K562 (cell line): ENCODE measurements around the gene VGF. TPM values are rescaled to one million over a fixed set of nuclear protein-coding genes. Genes with fewer than 3 reads are reported as not detected.

Experiments
- CHD4 ChIP-seq: fragments of 200-600 bp; sonication (generic); IDR thresholded peaks from 3 replicates; pipeline ENCODE4 v1.6.1; 2012; ENCODE audit warnings: low read depth, mild to moderate bottlenecking, mixed read lengths, low read length, inconsistent platforms; ENCODE audit not compliant: insufficient read depth, insufficient replicate concordance, poor library complexity, severe bottlenecking
- FIP1L1 ChIP-seq: fragments of 200-400 bp; formaldehyde crosslinking; IDR thresholded peaks from 2 replicates; pipeline ENCODE4 v1.6.1; 2018; ENCODE audit warnings: mild to moderate bottlenecking, low read depth, low read length; ENCODE audit not compliant: poor library complexity, severe bottlenecking
- GABPB2 ChIP-seq: fragments of 250-450 bp; sonication (Bioruptor Pico); conservative IDR thresholded peaks from 2 replicates; pipeline ENCODE4 v1.5.1; 2021; ENCODE audit warnings: mild to moderate bottlenecking
- HNRNPL ChIP-seq: fragments of 200-400 bp; formaldehyde crosslinking; IDR thresholded peaks from 2 replicates; pipeline ENCODE4 v1.6.1; 2017; ENCODE audit warnings: low read depth, mild to moderate bottlenecking, low read length
- MEIS2 ChIP-seq: fragments of 450-650 bp; IDR thresholded peaks from 2 replicates; pipeline ENCODE4 v1.6.1; 2014; ENCODE audit warnings: mild to moderate bottlenecking; ENCODE audit not compliant: partially characterized antibody
- NFE2 ChIP-seq: IDR thresholded peaks from 2 replicates; pipeline ENCODE4 v1.6.1; 2014; ENCODE audit warnings: antibody characterized with exemption, low read depth
- NR2C2 ChIP-seq, 2 experiments: fragments of 200-800 bp in 1 of 2; sonication (Bioruptor generic) in 1 of 2; sonication (generic) in 1 of 2; formaldehyde crosslinking in 1 of 2; IDR thresholded peaks; 2 replicates each; pipeline versions ENCODE4 v1.6.1 to v1.8.0; 2016 to 2022; ENCODE audit warnings: mild to moderate bottlenecking in 1 of 2, missing compliant biosample characterization in 1 of 2, missing genetic modification characterization in 1 of 2, missing genetic modification reagents in 1 of 2
- RB1 ChIP-seq: fragments of 450-650 bp; IDR thresholded peaks from 2 replicates; pipeline ENCODE4 v1.6.1; 2017; ENCODE audit warnings: low read depth, mild to moderate bottlenecking
- SNIP1 ChIP-seq: fragments of 450-650 bp; IDR thresholded peaks from 2 replicates; pipeline ENCODE4 v1.7.1; 2017; ENCODE audit warnings: low read depth, mild to moderate bottlenecking
- ZBTB2 ChIP-seq: fragments of 450-650 bp; IDR thresholded peaks from 2 replicates; pipeline ENCODE4 v1.6.1; 2016; ENCODE audit warnings: antibody characterized with exemption
- ZFP30 ChIP-seq: fragments of 250-450 bp; sonication (Bioruptor Pico); IDR thresholded peaks from 2 replicates; pipeline ENCODE4 v1.8.0; 2022; ENCODE audit warnings: moderate library complexity, mild to moderate bottlenecking, inconsistent platforms, borderline replicate concordance
- ZNF41 ChIP-seq: fragments of 250-450 bp; sonication (Bioruptor Pico); conservative IDR thresholded peaks from 2 replicates; pipeline ENCODE4 v1.4.0; 2020; ENCODE audit warnings: mild to moderate bottlenecking
- ZNF644 ChIP-seq: fragments of 200-800 bp; sonication (Bioruptor generic); IDR thresholded peaks from 2 replicates; pipeline ENCODE4 v1.6.1; 2016; ENCODE audit warnings: low read depth, missing genetic modification characterization, missing compliant biosample characterization
- polyA plus RNA-seq, 8 experiments: library from polyadenylated mRNA; depleted of rRNA in 4 of 8; stranded (reverse) in 5 of 8; unstranded in 3 of 8; fragments of >200 nt; fragmentation: Nextera tagmentation in 2 of 8; fragmentation: Illumina TruSeq in 1 of 8; extraction: Ambion mirVana in 2 of 8; extraction: Trizol in 1 of 8; gene quantifications; 2 replicates each; pipeline versions ENCODE4 v1.2.1 to v1.2.3, GENCODE V29; 2011 to 2014; ENCODE audit warnings: inconsistent platforms in 1 of 8, missing spikeins in 1 of 8
- total RNA-seq, 7 experiments: library from RNA; depleted of rRNA in 6 of 7; stranded (reverse); fragments of >200 nt in 6 of 7; fragmentation: Illumina TruSeq in 2 of 7; extraction: Trizol in 2 of 7; gene quantifications; 2 replicates each; pipeline versions ENCODE4 v1.2.1 to v1.2.3, GENCODE V29; 2011 to 2021; ENCODE audit warnings: low replicate concordance in 1 of 7
- TF ChIP-seq, protein P1 (sequence below): sonication (generic); formaldehyde crosslinking; IDR thresholded peaks from 2 replicates; pipeline ENCODE4 v1.8.1; 2023; ENCODE audit warnings: mild to moderate bottlenecking, missing genetic modification reagents
- TF ChIP-seq, protein P2 (sequence below), 2 experiments: IDR thresholded peaks in 1 of 2; conservative IDR thresholded peaks in 1 of 2; 2 replicates each; pipeline ENCODE4 v1.6.1; 2016; ENCODE audit warnings: low read depth in 2 of 2, mild to moderate bottlenecking in 1 of 2, missing compliant biosample characterization in 1 of 2, missing genetic modification characterization in 1 of 2, moderate library complexity in 1 of 2
- TF ChIP-seq, protein P3 (sequence below): fragments of 250-450 bp; sonication (Bioruptor Pico); IDR thresholded peaks from 2 replicates; pipeline ENCODE4 v1.5.0; 2021
- TF ChIP-seq, protein P4 (sequence below): fragments of 250-450 bp; sonication (Bioruptor Pico); IDR thresholded peaks from 2 replicates; pipeline ENCODE4 v1.8.0; 2022; ENCODE audit warnings: moderate library complexity, mild to moderate bottlenecking, inconsistent platforms

Gene VGF
- total and polyA plus RNA-seq, 9 of the 15 experiments (the other 6 are each of a cell fraction or from before 2014, with no cell fraction given) = 0.03 to 5.7 (median 0.34) TPM

GRCh38 chr7:101165075-101165957, at the start of gene VGF (continued):
- TF ChIP-seq, protein P1, sequence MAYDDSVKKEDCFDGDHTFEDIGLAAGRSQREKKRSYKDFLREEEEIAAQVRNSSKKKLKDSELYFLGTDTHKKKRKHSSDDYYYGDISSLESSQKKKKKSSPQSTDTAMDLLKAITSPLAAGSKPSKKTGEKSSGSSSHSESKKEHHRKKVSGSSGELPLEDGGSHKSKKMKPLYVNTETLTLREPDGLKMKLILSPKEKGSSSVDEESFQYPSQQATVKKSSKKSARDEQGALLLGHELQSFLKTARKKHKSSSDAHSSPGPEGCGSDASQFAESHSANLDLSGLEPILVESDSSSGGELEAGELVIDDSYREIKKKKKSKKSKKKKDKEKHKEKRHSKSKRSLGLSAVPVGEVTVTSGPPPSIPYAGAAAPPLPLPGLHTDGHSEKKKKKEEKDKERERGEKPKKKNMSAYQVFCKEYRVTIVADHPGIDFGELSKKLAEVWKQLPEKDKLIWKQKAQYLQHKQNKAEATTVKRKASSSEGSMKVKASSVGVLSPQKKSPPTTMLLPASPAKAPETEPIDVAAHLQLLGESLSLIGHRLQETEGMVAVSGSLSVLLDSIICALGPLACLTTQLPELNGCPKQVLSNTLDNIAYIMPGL (CRISPR knock-in tag) = peak; percentile 97
- TF ChIP-seq ZNF41 (CRISPR knock-in tag) (no peak), NR2C2 (CRISPR knock-in tag; IDR thresholded peaks at IDR 0.05) (peak; percentile 89), NR2C2 (tag; IDR thresholded peaks at IDR 0.05) (no peak), RB1 (peak; percentile 98), CHD4 (no peak), HNRNPL (no peak), ZFP30 (no peak), FIP1L1 (peak; percentile 90), GABPB2 (no peak), SNIP1 (no peak), NFE2 (no peak), ZNF644 (peak; percentile 81; the same call in 1 of the 2 replicates), MEIS2 (peak; percentile 90), ZBTB2 (peak; percentile 96)
- TF ChIP-seq, protein P2, sequence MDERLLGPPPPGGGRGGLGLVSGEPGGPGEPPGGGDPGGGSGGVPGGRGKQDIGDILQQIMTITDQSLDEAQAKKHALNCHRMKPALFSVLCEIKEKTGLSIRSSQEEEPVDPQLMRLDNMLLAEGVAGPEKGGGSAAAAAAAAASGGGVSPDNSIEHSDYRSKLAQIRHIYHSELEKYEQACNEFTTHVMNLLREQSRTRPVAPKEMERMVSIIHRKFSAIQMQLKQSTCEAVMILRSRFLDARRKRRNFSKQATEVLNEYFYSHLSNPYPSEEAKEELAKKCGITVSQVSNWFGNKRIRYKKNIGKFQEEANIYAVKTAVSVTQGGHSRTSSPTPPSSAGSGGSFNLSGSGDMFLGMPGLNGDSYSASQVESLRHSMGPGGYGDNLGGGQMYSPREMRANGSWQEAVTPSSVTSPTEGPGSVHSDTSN (CRISPR knock-in tag; IDR thresholded peaks at IDR 0.05; ENCODE audit: low read depth) = peak; percentile 32
- TF ChIP-seq, protein P2 (tag; conservative IDR thresholded peaks at IDR 0.05; ENCODE audit: low read depth) = no peak
- TF ChIP-seq, protein P3, sequence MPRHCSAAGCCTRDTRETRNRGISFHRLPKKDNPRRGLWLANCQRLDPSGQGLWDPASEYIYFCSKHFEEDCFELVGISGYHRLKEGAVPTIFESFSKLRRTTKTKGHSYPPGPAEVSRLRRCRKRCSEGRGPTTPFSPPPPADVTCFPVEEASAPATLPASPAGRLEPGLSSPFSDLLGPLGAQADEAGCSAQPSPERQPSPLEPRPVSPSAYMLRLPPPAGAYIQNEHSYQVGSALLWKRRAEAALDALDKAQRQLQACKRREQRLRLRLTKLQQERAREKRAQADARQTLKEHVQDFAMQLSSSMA (CRISPR knock-in tag) = no peak
- TF ChIP-seq, protein P4, sequence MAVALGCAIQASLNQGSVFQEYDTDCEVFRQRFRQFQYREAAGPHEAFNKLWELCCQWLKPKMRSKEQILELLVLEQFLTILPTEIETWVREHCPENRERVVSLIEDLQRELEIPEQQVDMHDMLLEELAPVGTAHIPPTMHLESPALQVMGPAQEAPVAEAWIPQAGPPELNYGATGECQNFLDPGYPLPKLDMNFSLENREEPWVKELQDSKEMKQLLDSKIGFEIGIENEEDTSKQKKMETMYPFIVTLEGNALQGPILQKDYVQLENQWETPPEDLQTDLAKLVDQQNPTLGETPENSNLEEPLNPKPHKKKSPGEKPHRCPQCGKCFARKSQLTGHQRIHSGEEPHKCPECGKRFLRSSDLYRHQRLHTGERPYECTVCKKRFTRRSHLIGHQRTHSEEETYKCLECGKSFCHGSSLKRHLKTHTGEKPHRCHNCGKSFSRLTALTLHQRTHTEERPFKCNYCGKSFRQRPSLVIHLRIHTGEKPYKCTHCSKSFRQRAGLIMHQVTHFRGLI (CRISPR knock-in tag) = no peak
